ENCODE results near the gene ACAT1.

- no peak for TF ChIP-seq CTCF (IDR thresholded peaks at IDR 0.05; ENCODE audit: insufficient read depth, low read depth, low read length)
- no peak for TF ChIP-seq EZH2 (IDR thresholded peaks at IDR 0.05; ENCODE audit: insufficient read depth, low read length)
Observed at GRCh38 chr11:108097179-108097578, 24.2 kb upstream of the ACAT1 start.
